HEK293 (cell line): ENCODE data around the gene COL25A1.

Source experiments
- CTCF ChIA-PET: fragments of 350-600 bp; formaldehyde crosslinking; extraction: SDS; loops from one replicate; lab custom pipeline; 2021; ENCODE audit warnings: antibody characterized with exemption; lab: Yijun Ruan, JAX
- POLR2A ChIA-PET: fragments of 300-600 bp; formaldehyde crosslinking; extraction: SDS; loops from one replicate; lab custom pipeline; 2020; ENCODE audit warnings: antibody characterized with exemption, inconsistent platforms; lab: Yijun Ruan, JAX
- H3K27ac ChIP-seq: fragments of 200-500 bp; sonication (Bioruptor generic); 2 replicates; pipeline ENCODE4 v1.5.1; 2014; ENCODE audit warnings: low read depth, low read length, control low read depth, inconsistent platforms; ENCODE audit errors: extremely low read depth
- H3K36me3 ChIP-seq, 2 experiments: fragments of 200-500 bp in 1 of 2; sonication (Bioruptor generic) in 1 of 2; 1 replicate in 1 of 2; 2 replicates in 1 of 2; pipeline ENCODE4 v1.5.1; 2014 to 2017; ENCODE audit warnings: inconsistent platforms in 2 of 2, low read length in 2 of 2; ENCODE audit not compliant: control insufficient read depth in 2 of 2, insufficient read depth in 1 of 2
- H3K4me1 ChIP-seq: fragments of 200-500 bp; sonication (Bioruptor generic); 2 replicates; pipeline ENCODE4 v1.5.1; 2014; ENCODE audit warnings: mild to moderate bottlenecking, low read length, inconsistent platforms; ENCODE audit not compliant: control insufficient read depth, insufficient read depth
- H3K4me3 ChIP-seq: 2 replicates; pipeline ENCODE4 v1.5.1; 2011; ENCODE audit warnings: low read depth, mild to moderate bottlenecking, control low read depth, low read length, moderate library complexity
- H3K9me3 ChIP-seq: fragments of 200-500 bp; sonication (Bioruptor generic); 2 replicates; pipeline ENCODE4 v1.5.1; 2014; ENCODE audit warnings: low read depth, low read length, inconsistent platforms; ENCODE audit not compliant: control insufficient read depth, insufficient read depth
- CTCF ChIP-seq: fragments of 450-650 bp; formaldehyde crosslinking; IDR thresholded peaks from 2 replicates; pipeline ENCODE4 v1.5.1; 2016; ENCODE audit warnings: missing biosample characterization, missing genetic modification characterization
- INSM2 ChIP-seq: fragments of 450-650 bp; formaldehyde crosslinking; IDR thresholded peaks from 2 replicates; pipeline ENCODE4 v1.5.1; 2016; ENCODE audit warnings: missing biosample characterization, missing genetic modification characterization
- MEIS1 ChIP-seq: sonication (generic); formaldehyde crosslinking; IDR thresholded peaks from 2 replicates; pipeline ENCODE4 v1.8.1; 2022; ENCODE audit warnings: missing genetic modification reagents, mild to moderate bottlenecking, borderline replicate concordance
- OSR2 ChIP-seq: fragments of 450-650 bp; formaldehyde crosslinking; IDR thresholded peaks from 2 replicates; pipeline ENCODE4 v1.5.1; 2016; ENCODE audit warnings: missing biosample characterization, missing genetic modification characterization
- ZFP69B ChIP-seq: fragments of 450-650 bp; formaldehyde crosslinking; IDR thresholded peaks from 2 replicates; pipeline ENCODE4 v1.5.1; 2016; ENCODE audit warnings: missing biosample characterization, missing genetic modification characterization
- ZNF133 ChIP-seq: fragments of 450-650 bp; formaldehyde crosslinking; IDR thresholded peaks from 2 replicates; pipeline ENCODE4 v1.5.1; 2016; ENCODE audit warnings: missing biosample characterization, missing genetic modification characterization
- ZNF19 ChIP-seq: fragments of 450-650 bp; formaldehyde crosslinking; IDR thresholded peaks from 2 replicates; pipeline ENCODE4; 2016; ENCODE audit warnings: missing biosample characterization, missing genetic modification characterization, low read depth
- ZNF2 ChIP-seq: fragments of 450-650 bp; formaldehyde crosslinking; IDR thresholded peaks from 2 replicates; pipeline ENCODE4 v1.5.1; 2016; ENCODE audit warnings: missing biosample characterization, missing genetic modification characterization
- ZNF280D ChIP-seq: fragments of 450-650 bp; formaldehyde crosslinking; IDR thresholded peaks from 2 replicates; pipeline ENCODE4 v1.5.1; 2016; ENCODE audit warnings: missing biosample characterization, missing genetic modification characterization
- ZNF335 ChIP-seq: fragments of 450-650 bp; formaldehyde crosslinking; conservative IDR thresholded peaks from 2 replicates; pipeline ENCODE4 v1.5.1; 2016; ENCODE audit warnings: missing biosample characterization, missing genetic modification characterization
- ZNF488 ChIP-seq: fragments of 450-650 bp; formaldehyde crosslinking; IDR thresholded peaks from 2 replicates; pipeline ENCODE4 v1.5.1; 2016; ENCODE audit warnings: missing biosample characterization, missing genetic modification characterization
- ZNF530 ChIP-seq: fragments of 450-650 bp; formaldehyde crosslinking; IDR thresholded peaks from 2 replicates; pipeline ENCODE4 v1.5.1; 2016; ENCODE audit warnings: low read depth, missing biosample characterization, missing genetic modification characterization
- ZNF555 ChIP-seq: fragments of 450-650 bp; formaldehyde crosslinking; conservative IDR thresholded peaks from 2 replicates; pipeline ENCODE4 v1.5.1; 2017; ENCODE audit warnings: missing biosample characterization, mild to moderate bottlenecking, missing genetic modification characterization, inconsistent platforms
- ZNF626 ChIP-seq: fragments of 450-650 bp; sonication (Bioruptor Pico); formaldehyde crosslinking; IDR thresholded peaks from 2 replicates; pipeline ENCODE4 v1.5.1; 2018; ENCODE audit warnings: missing biosample characterization, missing genetic modification characterization, inconsistent platforms
- ZNF664 ChIP-seq: fragments of 450-650 bp; formaldehyde crosslinking; IDR thresholded peaks from 2 replicates; pipeline ENCODE4 v1.5.1; 2016; ENCODE audit warnings: missing biosample characterization, missing genetic modification characterization
- ZSCAN16 ChIP-seq: fragments of 450-650 bp; formaldehyde crosslinking; IDR thresholded peaks from 2 replicates; pipeline ENCODE4 v1.5.1; 2016; ENCODE audit warnings: missing biosample characterization, missing genetic modification characterization

Gene COL25A1

GRCh38 chr4:109007976-109008375, 294.5 kb downstream of the COL25A1 start:
- POLR2A ChIA-PET: no interaction called here
- Histone ChIP-seq H3K4me3 (no peak overlapping the region), H3K4me1 (no peaks in the 10 kb centered on the region), H3K27ac (no peak overlapping the region), H3K36me3 (no peaks in the 10 kb centered on the region), H3K9me3 (no peaks in the 10 kb centered on the region)
- CTCF ChIA-PET: no interaction called here
- TF ChIP-seq CTCF (tag by site-specific recombination): no peak
- no peak for TF ChIP-seq ZSCAN16 (tag by site-specific recombination)
- no peak for TF ChIP-seq ZNF555
- TF ChIP-seq ZNF626 (tag by site-specific recombination): no peak
- no peak for TF ChIP-seq ZNF19 (tag by site-specific recombination)
- no peak for TF ChIP-seq ZNF664
- TF ChIP-seq ZNF335 (tag by site-specific recombination): no peak
- no peak for TF ChIP-seq ZNF488 (tag by site-specific recombination)
- TF ChIP-seq ZNF530: no peak

- TF ChIP-seq ZFP69B (tag by site-specific recombination): no peak
- TF ChIP-seq OSR2 (tag by site-specific recombination): no peak
- TF ChIP-seq ZNF133 (tag by site-specific recombination): no peak
- no peak for TF ChIP-seq ZNF2 (tag by site-specific recombination)
- TF ChIP-seq ZNF280D (tag by site-specific recombination): no peak
- TF ChIP-seq CTCF (tag by site-specific recombination): no peak
- TF ChIP-seq MEIS1 (CRISPR knock-in tag): no peak
- no peak for TF ChIP-seq ZSCAN16 (tag by site-specific recombination)
- TF ChIP-seq INSM2 (tag by site-specific recombination): no peak
- TF ChIP-seq ZNF19 (tag by site-specific recombination): no peak
- H3K27ac ChIP-seq: no peak overlapping the region
- no peaks in the 10 kb centered on the region for H3K4me1 ChIP-seq
- no peak overlapping the region for H3K4me3 ChIP-seq
- ChIA-PET POLR2A (no interaction called here), CTCF (no interaction called here)
- no peaks in the 10 kb centered on the region for H3K36me3 ChIP-seq
- no peaks in the 10 kb centered on the region for H3K9me3 ChIP-seq
Measured at GRCh38 chr4:109005523-109005922, 296.9 kb downstream of the COL25A1 start.
